LNCaP clone FGC (cell line): ENCODE results near the gene DERL2.
"Not testable (repeated sequence)": the region's sequence is repeated elsewhere in the genome, so short reads cannot be mapped to it uniquely, and the experiment has no call there.

Source experiments
- DNase-seq: peaks from one replicate; pipeline ENCODE4 v3.0.0-alpha.2; 2011; ENCODE audit warnings: low read depth
- H3K4me3 ChIP-seq: 2 replicates; pipeline ENCODE4 v1.5.1; 2011; ENCODE audit warnings: mild to moderate bottlenecking, low read depth, low read length, control low read depth
- CTCF ChIP-seq: IDR thresholded peaks from 2 replicates; pipeline ENCODE4 v1.5.1; 2012; ENCODE audit warnings: mild to moderate bottlenecking; ENCODE audit not compliant: control insufficient read depth, insufficient read depth; ENCODE audit errors: extremely low read depth

DERL2 gene

GRCh38 chr17:5439446-5439764 lies 46.6 kb downstream of the DERL2 start:
- peak overlapping the region; percentile 95 for H3K4me3 ChIP-seq
- no peak for DNase-seq
- TF ChIP-seq CTCF = no peak

GRCh38 chr17:5438716-5439445 lies 47.1 kb downstream of the DERL2 start, which contains the start of gene C1QBP:
Gene C1QBP, minus strand, starts transcription at chr17:5439155. Its CDS starts 82 bp downstream, at chr17:5439073.
- TF ChIP-seq CTCF = peak; percentile 94
- DNase-seq = peak; percentile 79
- peak within 1 kb of the TSS; percentile 95 for H3K4me3 ChIP-seq

- peak overlapping the region; percentile 95 for H3K4me3 ChIP-seq
- no peak for TF ChIP-seq CTCF
- DNase-seq = no peak
These were observed 48.2 kb downstream of the DERL2 start for GRCh38 chr17:5437721-5438317.

- not testable (repeated sequence) for H3K4me3 ChIP-seq, DNase-seq
These were observed 50.1 kb downstream of the DERL2 start for GRCh38 chr17:5435781-5436315.

- TF ChIP-seq CTCF = no peak
- H3K4me3 ChIP-seq = no peak overlapping the region
- DNase-seq = no peak
These were observed 51.0 kb downstream of the DERL2 start for GRCh38 chr17:5434984-5435383.

GRCh38 chr17:5431949-5432556 lies 53.9 kb downstream of the DERL2 start:
- H3K4me3 ChIP-seq = no peak overlapping the region
- no peak for TF ChIP-seq CTCF
- DNase-seq = no peak

GRCh38 chr17:5431234-5431633 lies 54.7 kb downstream of the DERL2 start:
- H3K4me3 ChIP-seq, DNase-seq: not testable (repeated sequence)
